ENCODE measurements around the gene POLR2A. TPM values are rescaled to one million over a fixed set of nuclear protein-coding genes. Genes with fewer than 3 reads are reported as not detected.

Gene POLR2A
- total and polyA plus RNA-seq, 10 of the 15 experiments (the other 5 are each of a cell fraction or from before 2014, with no cell fraction given): 1.7 to 121 (median 33.4) TPM

GRCh38 chr17:7476494-7476893 is 7.7 kb upstream of the POLR2A start:
- RAD21 ChIA-PET (ENCODE audit: unreplicated experiment): interaction anchor here (0.7 to 1.6 kb wide), 4 partner anchors 33 to 114 kb away, joined by 3 to 5 read pairs (median 3); no protein-coding TSS in a partner anchor
- in situ Hi-C loops (cut with MboI): no loop called here
- DNase-seq (ENCODE audit: low read depth, low spot score) (no peak), ATAC-seq (no peak), FAIRE-seq (no peak)
- Histone ChIP-seq H3K4me1 (ENCODE audit: control insufficient read depth, insufficient read depth, low read length) (peaks cover 11% of the 10 kb centered on the region), H3K79me2 (ENCODE audit: control insufficient read depth, insufficient read depth, low read length) (peaks cover 31% of the 10 kb centered on the region), H3K9ac (ENCODE audit: control insufficient read depth, insufficient read depth, low read length) (no peak overlapping the region), H3K36me3 (ENCODE audit: control insufficient read depth in 2 of 2, insufficient read depth in 2 of 2, low read length in 1 of 2) (no peaks in the 10 kb centered on the region), H4K20me1 (ENCODE audit: control insufficient read depth, insufficient read depth) (peaks cover 2% of the 10 kb centered on the region; the same call in 1 of the 2 replicates), H3K27me3 (replicated peaks in 1 of 2; ENCODE audit: control insufficient read depth in 2 of 2, insufficient read depth in 2 of 2, low read length in 1 of 2) (no peaks in the 10 kb centered on the region), H3K4me3 (no peak overlapping the region), H3K4me2 (ENCODE audit: control insufficient read depth, insufficient read depth) (peak overlapping the region; percentile 87), H2AFZ (ENCODE audit: control insufficient read depth, low read depth, low read length) (no peak overlapping the region), H3K9me3 (replicated peaks; ENCODE audit: control insufficient read depth, insufficient read depth, low read length) (no peaks in the 10 kb centered on the region), H3K27ac (ENCODE audit: control insufficient read depth, insufficient read depth) (no peak overlapping the region)
- BruUV-seq (replicated peaks): no TSS peak
- WGBS (ENCODE audit: insufficient coverage, insufficient replicate concordance, low lambda C conversion rate, missing lambda C conversion rate): 48% methylated on average over 3 of the region's 3 CpGs
- POLR2A ChIA-PET: interaction anchor here (0.5 to 2.1 kb wide), 7 partner anchors 9 to 41 kb away, joined by 3 to 9 read pairs (median 5); partner anchors contain the start of gene TMEM102
- intact Hi-C loops (cut with micrococcal nuclease; ENCODE audit: unreplicated experiment): no loop called here
- TF ChIP-seq MYC (IDR thresholded peaks at IDR 0.05; ENCODE audit: insufficient read depth, insufficient read length, insufficient replicate concordance, low read length, severe bottlenecking): no peak
- TF ChIP-seq NBN (IDR thresholded peaks at IDR 0.05): no peak
- no peak for TF ChIP-seq STAT3 (IDR thresholded peaks at IDR 0.05; ENCODE audit: low read depth, low read length)
- no peak for TF ChIP-seq EZH2 (IDR thresholded peaks at IDR 0.05; ENCODE audit: borderline replicate concordance, control insufficient read depth, low read depth, low read length)
- TF ChIP-seq STAT1 (conservative IDR thresholded peaks at IDR 0.05): no peak
- TF ChIP-seq YBX1 (IDR thresholded peaks at IDR 0.05): no peak
- TF ChIP-seq ETV6 (conservative IDR thresholded peaks at IDR 0.05 in 1 of 2, IDR thresholded peaks at IDR 0.05 in 1 of 2; ENCODE audit: borderline replicate concordance in 1 of 2, low read depth in 1 of 2): no peak
- no peak for TF ChIP-seq CHD1 (IDR thresholded peaks at IDR 0.05; ENCODE audit: low read depth, low read length)
- TF ChIP-seq RFX5 (IDR thresholded peaks at IDR 0.05; ENCODE audit: low read depth, low read length): no peak
- TF ChIP-seq CHD4 (IDR thresholded peaks at IDR 0.05): no peak
- CTCF ChIA-PET: interaction anchor here (0.8 to 6.2 kb wide), 7 partner anchors 9 to 121 kb away, joined by 3 to 17 read pairs (median 4); partner anchors contain the start of genes SENP3 and TMEM102
- SMC1A ChIA-PET (ENCODE audit: uncharacterized antibody, unreplicated experiment): interaction anchor here (0.9 to 2.0 kb wide), 6 partner anchors 12 to 71 kb away, joined by 3 to 5 read pairs (median 3); partner anchors contain the start of gene TMEM102

Measured in GM12878 (cell line).